Stimulated activated CD4-positive, alpha-beta T cell treated with anti-CD3 and anti-CD28 coated beads, Interleukin-15, amount 100 ng/mL, for 48 hours (primary cell): ENCODE data around the gene DPH7.
"Not testable (repeated sequence)": the region's sequence is repeated elsewhere in the genome, so short reads cannot be mapped to it uniquely, and the experiment has no call there.

Source experiments
- DNase-seq, 2 donors: peaks; one replicate each; pipeline ENCODE4 v3.0.0-alpha.2; 2020; ENCODE audit warnings: low read depth in 2 of 2

Gene DPH7

GRCh38 chr9:137580954-137581322, 2.2 kb upstream of the DPH7 start:
- no peak for DNase-seq

GRCh38 chr9:137580209-137580953, 1.7 kb upstream of the DPH7 start:
- DNase-seq = no peak

GRCh38 chr9:137579259-137579604, 507 bp upstream of the DPH7 start:
- DNase-seq = no peak

GRCh38 chr9:137575716-137576411, 2.9 kb downstream of the DPH7 start:
- no peak for DNase-seq

GRCh38 chr9:137575364-137575715, 3.4 kb downstream of the DPH7 start:
- DNase-seq = no peak

GRCh38 chr9:137574192-137574591, 4.5 kb downstream of the DPH7 start:
- no peak for DNase-seq

GRCh38 chr9:137570566-137570965, 8.2 kb downstream of the DPH7 start:
- no peak for DNase-seq

GRCh38 chr9:137569609-137570203, 9.0 kb downstream of the DPH7 start:
- no peak for DNase-seq

GRCh38 chr9:137568445-137568844, 10.3 kb downstream of the DPH7 start:
- not testable (repeated sequence) for DNase-seq

- DNase-seq = no peak
Observed at GRCh38 chr9:137564817-137565411, 13.8 kb downstream of the DPH7 start.

- DNase-seq = no peak
Observed at GRCh38 chr9:137564134-137564533, 14.6 kb downstream of the DPH7 start.

- DNase-seq = no peak
Observed at GRCh38 chr9:137558127-137558526, 20.6 kb downstream of the DPH7 start.

GRCh38 chr9:137556069-137556838, 22.5 kb downstream of the DPH7 start:
- no peak for DNase-seq

- no peak for DNase-seq
Observed at GRCh38 chr9:137555179-137555578, 23.5 kb downstream of the DPH7 start.

- no peak for DNase-seq
Observed at GRCh38 chr9:137554349-137554748, 24.4 kb downstream of the DPH7 start.

GRCh38 chr9:137553654-137554053, 25.1 kb downstream of the DPH7 start:
- not testable (repeated sequence) for DNase-seq

- no peak for DNase-seq
Observed at GRCh38 chr9:137552022-137552768, 26.5 kb downstream of the DPH7 start.

- peak; percentile 73 to 80 for DNase-seq
Observed at GRCh38 chr9:137551264-137552021, 27.3 kb downstream of the DPH7 start, which contains the start of gene MRPL41. Gene MRPL41 (plus strand): TSS chr9:137551879. CDS start chr9:137552082, 203 bp downstream.

- not testable (repeated sequence) for DNase-seq
Observed at GRCh38 chr9:137550958-137551263, 27.8 kb downstream of the DPH7 start.

GRCh38 chr9:137550231-137550621, 28.5 kb downstream of the DPH7 start, which contains the start of gene PNPLA7:
Gene PNPLA7 (minus strand): TSS chr9:137550402. CDS start chr9:137550197, 205 bp downstream.
- DNase-seq = peak in 1 of 2 donors; percentile 27
